ENCODE measurements around the gene MCM8.

Gene MCM8

GRCh38 chr20:5950271-5951031 is at the start of gene MCM8, which contains the start of gene TRMT6:
TSS of gene MCM8 (plus strand) at chr20:5950652. CDS start at chr20:5952016, 1,364 bp downstream.
TSS of gene TRMT6 (minus strand) at chr20:5950533. CDS start at chr20:5950405, 128 bp downstream.
- H3K27ac ChIP-seq = peak within 1 kb of the TSS; percentile 91
- TF ChIP-seq CTCF (IDR thresholded peaks at IDR 0.05) = no peak
- no peak for TF ChIP-seq ZFX (IDR thresholded peaks at IDR 0.05; ENCODE audit: borderline replicate concordance)

- no peak for TF ChIP-seq CTCF (IDR thresholded peaks at IDR 0.05)
- TF ChIP-seq ZFX (IDR thresholded peaks at IDR 0.05; ENCODE audit: borderline replicate concordance) = no peak
- no peak overlapping the region for H3K27ac ChIP-seq
These were observed 49.5 kb upstream of the MCM8 start for GRCh38 chr20:5900908-5901307.

GRCh38 chr20:5908981-5909380 is 41.5 kb upstream of the MCM8 start:
- TF ChIP-seq CTCF (IDR thresholded peaks at IDR 0.05) = no peak
- TF ChIP-seq ZFX (IDR thresholded peaks at IDR 0.05; ENCODE audit: borderline replicate concordance) = no peak
- no peak overlapping the region for H3K27ac ChIP-seq

- TF ChIP-seq ZFX (IDR thresholded peaks at IDR 0.05; ENCODE audit: borderline replicate concordance) (no peak), CTCF (IDR thresholded peaks at IDR 0.05) (no peak)
- H3K27ac ChIP-seq = no peak overlapping the region
These were observed 40.3 kb upstream of the MCM8 start for GRCh38 chr20:5910186-5910585.

- no peak overlapping the region for H3K27ac ChIP-seq
- TF ChIP-seq ZFX (IDR thresholded peaks at IDR 0.05; ENCODE audit: borderline replicate concordance) (no peak), CTCF (IDR thresholded peaks at IDR 0.05) (no peak)
These were observed 37.3 kb upstream of the MCM8 start for GRCh38 chr20:5913166-5913565.

DNA sequence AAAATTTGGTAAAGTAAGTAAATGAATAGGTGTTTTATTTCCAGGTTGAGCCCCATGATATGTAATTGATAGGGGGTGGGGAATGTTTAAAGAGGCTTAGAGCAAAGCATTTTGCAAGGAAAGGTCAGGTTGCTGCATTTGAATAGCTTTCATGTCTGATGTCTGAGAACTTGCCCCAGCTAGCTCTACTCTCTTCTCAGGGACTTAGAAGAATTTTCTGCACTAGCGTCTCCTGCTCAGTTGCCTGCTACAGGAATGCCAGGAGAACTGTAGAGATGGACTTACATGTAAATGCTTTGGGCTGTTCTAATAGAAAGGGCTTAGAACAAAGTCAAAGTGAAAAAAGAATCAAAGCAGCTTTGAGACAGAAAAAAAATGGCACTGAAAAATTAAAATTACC is 35.6 kb upstream of the MCM8 start:
- TF ChIP-seq ZFX (IDR thresholded peaks at IDR 0.05; ENCODE audit: borderline replicate concordance) = no peak
- no peak for TF ChIP-seq CTCF (IDR thresholded peaks at IDR 0.05)
- H3K27ac ChIP-seq = no peak overlapping the region

GRCh38 chr20:5918856-5919625 is 31.4 kb upstream of the MCM8 start:
- TF ChIP-seq CTCF (IDR thresholded peaks at IDR 0.05) (no peak), ZFX (IDR thresholded peaks at IDR 0.05; ENCODE audit: borderline replicate concordance) (no peak)
- no peak overlapping the region for H3K27ac ChIP-seq
